HepG2 (cell line): Measurements from ENCODE around the gene WDR49. TPM values are rescaled to one million over a fixed set of nuclear protein-coding genes. Genes with fewer than 3 reads are reported as not detected.

ENCODE experiments used
- ATAC-seq: fragments of 200-7000 bp; cut with Tn5 transposase; 3 replicates; pipeline ENCODE4 v1.9.1; 2020; ENCODE audit warnings: mild to moderate bottlenecking, moderate library complexity
- BruUV-seq: library from RNA; stranded (reverse); fragments of 400-500 nt; replicated peaks from 2 replicates; lab custom pipeline; 2021; lab: Mats Ljungman, UMichigan
- CTCF ChIA-PET: fragments of 300-600 bp; formaldehyde crosslinking; extraction: SDS; loops from one replicate; lab custom pipeline; 2021; ENCODE audit warnings: low total read pairs, inconsistent platforms, low intra/inter-chr PET ratio; lab: Yijun Ruan, JAX
- POLR2A ChIA-PET: fragments of 350-600 bp; sonication (Branson Sonifier 250); formaldehyde crosslinking; loops from one replicate; lab custom pipeline; 2020; ENCODE audit warnings: antibody characterized with exemption, inconsistent platforms; lab: Yijun Ruan, JAX
- DNase-seq: peaks from one replicate; pipeline ENCODE4 v3.0.0-alpha.2; 2015; ENCODE audit warnings: low spot score
- FAIRE-seq: peaks from 3 replicates; lab custom pipeline; 2011; peaks lifted over from hg19 to GRCh38; lab: Jason Lieb, UNC
- H2AFZ ChIP-seq: one replicate; pipeline ENCODE4 v1.6.1; 2011; ENCODE audit warnings: low read length, inconsistent platforms
- H3K27ac ChIP-seq: fragments of 300-600 bp; 3 replicates; pipeline ENCODE4 v1.8.0; 2011; ENCODE audit warnings: mixed run types, mild to moderate bottlenecking, mixed read lengths, low read length, inconsistent platforms; ENCODE audit not compliant: insufficient read depth; ENCODE audit errors: extremely low read length
- H3K27me3 ChIP-seq, 2 experiments: fragments of 200-600 bp in 1 of 2; 2 replicates in 1 of 2; 3 replicates in 1 of 2; pipeline versions ENCODE4 v1.6.0 to v1.8.0; 2011; ENCODE audit warnings: low read length in 2 of 2, mild to moderate bottlenecking in 2 of 2, moderate library complexity in 2 of 2, inconsistent platforms in 1 of 2; ENCODE audit not compliant: insufficient read depth in 2 of 2, control insufficient read depth in 1 of 2
- H3K36me3 ChIP-seq, 2 experiments: fragments of 200-600 bp in 1 of 2; replicated peaks in 1 of 2; 2 replicates in 1 of 2; 3 replicates in 1 of 2; pipeline versions ENCODE4 v1.5.1 to v1.8.0; 2011; ENCODE audit warnings: low read length in 2 of 2, inconsistent platforms in 1 of 2; ENCODE audit not compliant: insufficient read depth in 2 of 2, control insufficient read depth in 1 of 2
- H3K4me1 ChIP-seq: 2 replicates; pipeline ENCODE4 v1.5.1; 2012; ENCODE audit warnings: low read length, inconsistent platforms; ENCODE audit not compliant: insufficient read depth
- H3K4me2 ChIP-seq: 2 replicates; pipeline ENCODE4 v1.6.0; 2011; ENCODE audit warnings: low read depth, low read length, inconsistent platforms
- H3K4me3 ChIP-seq, 3 experiments: fragments of 200-600 bp in 1 of 3; sonication (generic), shearing (Covaris generic) in 1 of 3; replicated peaks in 1 of 3; 2 replicates each; pipeline ENCODE4 v1.5.1; 2011 to 2016; ENCODE audit warnings: low read length in 3 of 3, inconsistent platforms in 2 of 3, low read depth in 2 of 3, mild to moderate bottlenecking in 2 of 3, control low read depth in 1 of 3, mixed read lengths in 1 of 3; ENCODE audit not compliant: insufficient read depth in 1 of 3
- H3K79me2 ChIP-seq: one replicate; pipeline ENCODE4 v1.6.1; 2011; ENCODE audit warnings: low read length, inconsistent platforms; ENCODE audit not compliant: insufficient read depth
- H3K9ac ChIP-seq: 2 replicates; pipeline ENCODE4 v1.6.0; 2011; ENCODE audit warnings: mild to moderate bottlenecking, low read depth, low read length, inconsistent platforms; ENCODE audit not compliant: insufficient read depth
- H3K9me3 ChIP-seq: 2 replicates; pipeline ENCODE4 v1.5.1; 2012; ENCODE audit warnings: mild to moderate bottlenecking, low read length
- H4K20me1 ChIP-seq: 2 replicates; pipeline ENCODE4 v1.6.0; 2011; ENCODE audit warnings: inconsistent platforms, mild to moderate bottlenecking, low read length, moderate library complexity; ENCODE audit not compliant: insufficient read depth
- HDAC1 ChIP-seq: sonication (generic); formaldehyde crosslinking; IDR thresholded peaks from 2 replicates; pipeline ENCODE4 v1.5.1; 2020; ENCODE audit warnings: mild to moderate bottlenecking, missing genetic modification reagents
- IKZF1 ChIP-seq: fragments of 450-650 bp; IDR thresholded peaks from 2 replicates; pipeline ENCODE4 v1.7.1; 2016
- KMT2B ChIP-seq: IDR thresholded peaks from 2 replicates; pipeline ENCODE4 v1.6.1; 2016; ENCODE audit warnings: missing genetic modification reagents, missing compliant biosample characterization
- MED8 ChIP-seq: sonication (generic); formaldehyde crosslinking; IDR thresholded peaks from 2 replicates; pipeline ENCODE4 v1.8.1; 2023; ENCODE audit warnings: mild to moderate bottlenecking, missing genetic modification reagents; ENCODE audit not compliant: insufficient replicate concordance
- ZBTB42 ChIP-seq: sonication (generic); formaldehyde crosslinking; IDR thresholded peaks from 2 replicates; pipeline ENCODE4 v1.5.0; 2020; ENCODE audit warnings: mild to moderate bottlenecking, missing genetic modification reagents
- ZBTB8A ChIP-seq: sonication (generic); formaldehyde crosslinking; IDR thresholded peaks from 2 replicates; pipeline ENCODE4 v1.4.0; 2020; ENCODE audit warnings: mild to moderate bottlenecking, low read depth, missing genetic modification reagents, borderline replicate concordance
- ZMYM4 ChIP-seq: sonication (generic); formaldehyde crosslinking; IDR thresholded peaks from 2 replicates; pipeline ENCODE4 v1.8.1; 2023; ENCODE audit warnings: mild to moderate bottlenecking, missing genetic modification reagents
- ZNF143 ChIP-seq: sonication (generic); formaldehyde crosslinking; IDR thresholded peaks from 2 replicates; pipeline ENCODE4 v1.4.0; 2020; ENCODE audit warnings: missing genetic modification reagents
- ZNF446 ChIP-seq: sonication (generic); formaldehyde crosslinking; IDR thresholded peaks from 2 replicates; pipeline ENCODE4 v1.5.0; 2020; ENCODE audit warnings: mild to moderate bottlenecking, missing genetic modification reagents
- ZNF557 ChIP-seq: sonication (generic); formaldehyde crosslinking; IDR thresholded peaks from 2 replicates; pipeline ENCODE4 v1.4.0; 2020; ENCODE audit warnings: missing genetic modification reagents
- ZNF577 ChIP-seq: sonication (generic); formaldehyde crosslinking; IDR thresholded peaks from 2 replicates; pipeline ENCODE4 v1.4.0; 2020; ENCODE audit warnings: mild to moderate bottlenecking, low read depth, missing genetic modification reagents, borderline replicate concordance
- ZNF605 ChIP-seq: sonication (generic); formaldehyde crosslinking; IDR thresholded peaks from 2 replicates; pipeline ENCODE4 v1.8.0; 2022; ENCODE audit warnings: mild to moderate bottlenecking, missing genetic modification reagents
- ZNF7 ChIP-seq: IDR thresholded peaks from 2 replicates; pipeline ENCODE4 v1.6.1; 2016; ENCODE audit warnings: missing biosample characterization, missing genetic modification reagents
- ZNF737 ChIP-seq: sonication (generic); formaldehyde crosslinking; IDR thresholded peaks from 2 replicates; pipeline ENCODE4 v1.5.0; 2020; ENCODE audit warnings: missing genetic modification reagents, mild to moderate bottlenecking, borderline replicate concordance
- ZNF747 ChIP-seq: sonication (generic); formaldehyde crosslinking; IDR thresholded peaks from 2 replicates; pipeline ENCODE4 v1.8.1; 2023; ENCODE audit warnings: missing genetic modification reagents, mild to moderate bottlenecking, borderline replicate concordance
- ZNF788 ChIP-seq: sonication (generic); formaldehyde crosslinking; IDR thresholded peaks from 2 replicates; pipeline ENCODE4 v1.5.0; 2020; ENCODE audit warnings: mild to moderate bottlenecking, missing genetic modification reagents, borderline replicate concordance
- ZNF891 ChIP-seq: sonication (generic); formaldehyde crosslinking; IDR thresholded peaks from 2 replicates; pipeline ENCODE4 v1.5.0; 2020; ENCODE audit warnings: mild to moderate bottlenecking, missing genetic modification reagents
- WGBS: methylation state at CpG from one replicate; pipeline ENCODE4 v1.1.6; 2017; ENCODE audit warnings: low lambda C conversion rate; 5-methylcytosine and 5-hydroxymethylcytosine counted together
- in situ Hi-C: cut with HindIII; loops from 2 replicates; pipeline ENCODE4 v1.10.0; 2017; ENCODE audit warnings: low pct_unique_long_range_greater_than_20kb; ENCODE audit not compliant: extremely low pct_ligation_motif_present
- intact Hi-C: fragments of 100-400 bp; cut with micrococcal nuclease; formaldehyde crosslinking; loops from one replicate; pipeline ENCODE4 v1.10.0; 2022; ENCODE audit not compliant: unreplicated experiment
- polyA plus RNA-seq, 8 experiments: library from polyadenylated mRNA; depleted of rRNA in 3 of 8; stranded (reverse) in 7 of 8; unstranded in 1 of 8; fragments of >200 nt; fragmentation: Illumina TruSeq in 4 of 8; extraction: Trizol in 4 of 8; gene quantifications; 2 replicates each; pipeline versions ENCODE4 v1.2.1 to v1.2.3, GENCODE V29; 2011 to 2016; ENCODE audit warnings: low read depth in 4 of 8, missing spikeins in 1 of 8, mixed read lengths in 1 of 8; ENCODE audit not compliant: insufficient read depth in 1 of 8
- total RNA-seq, 5 experiments: library from RNA; depleted of rRNA; stranded (reverse); fragments of >200 nt; fragmentation: Illumina TruSeq; extraction: Trizol; gene quantifications; 2 replicates each; pipeline ENCODE4 v1.2.3, GENCODE V29; 2016; ENCODE audit warnings: low read depth in 1 of 5
- TF ChIP-seq, protein P1 (sequence below): sonication (generic); formaldehyde crosslinking; IDR thresholded peaks from 2 replicates; pipeline ENCODE4 v1.4.0; 2020; ENCODE audit warnings: missing genetic modification reagents
- TF ChIP-seq, protein P2 (sequence below): sonication (generic); formaldehyde crosslinking; conservative IDR thresholded peaks from 2 replicates; pipeline ENCODE4 v1.8.1; 2023; ENCODE audit warnings: missing genetic modification reagents
- TF ChIP-seq, protein P3 (sequence below): sonication (generic); IDR thresholded peaks from 2 replicates; pipeline ENCODE4 v1.6.1; 2016; ENCODE audit warnings: low read depth, borderline replicate concordance
- TF ChIP-seq, protein P4 (sequence below): sonication (generic); formaldehyde crosslinking; IDR thresholded peaks from 2 replicates; pipeline ENCODE4 v1.4.0; 2020; ENCODE audit warnings: missing genetic modification reagents, mild to moderate bottlenecking, borderline replicate concordance

Gene WDR49
- total and polyA plus RNA-seq, 2 of the 13 experiments (the other 11 are each of a cell fraction or from before 2014, with no cell fraction given) = 0.04 TPM; not detected in 1

DNA sequence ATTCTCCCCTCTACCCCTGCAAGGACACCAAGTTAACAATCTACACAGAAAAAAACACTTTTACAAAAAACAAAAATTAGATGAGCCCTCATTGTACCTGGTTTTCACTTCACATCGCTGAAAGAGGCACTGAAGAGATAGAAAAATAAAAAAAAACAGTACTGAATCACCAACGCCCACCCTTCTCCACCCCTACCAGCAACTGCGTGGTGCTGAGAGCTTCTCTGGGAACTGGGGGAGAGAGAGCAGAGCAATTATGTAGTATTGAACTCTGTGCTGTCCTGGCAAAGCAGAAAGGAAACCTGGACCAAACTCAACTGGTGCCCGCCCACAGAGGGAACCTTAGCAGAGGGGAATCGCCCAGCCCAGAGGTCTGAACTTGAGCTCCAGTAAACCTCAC, 44.6 kb downstream of the WDR49 start (continued):
- TF ChIP-seq, protein P1, sequence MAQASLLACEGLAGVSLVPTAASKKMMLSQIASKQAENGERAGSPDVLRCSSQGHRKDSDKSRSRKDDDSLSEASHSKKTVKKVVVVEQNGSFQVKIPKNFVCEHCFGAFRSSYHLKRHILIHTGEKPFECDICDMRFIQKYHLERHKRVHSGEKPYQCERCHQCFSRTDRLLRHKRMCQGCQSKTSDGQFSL (CRISPR knock-in tag) = no peak
- TF ChIP-seq ZNF577 (CRISPR knock-in tag) (no peak), ZNF788 (CRISPR knock-in tag) (no peak), ZNF891 (CRISPR knock-in tag) (no peak), ZMYM4 (CRISPR knock-in tag) (no peak), MED8 (CRISPR knock-in tag) (no peak), ZNF747 (CRISPR knock-in tag) (no peak)
- TF ChIP-seq, protein P2, sequence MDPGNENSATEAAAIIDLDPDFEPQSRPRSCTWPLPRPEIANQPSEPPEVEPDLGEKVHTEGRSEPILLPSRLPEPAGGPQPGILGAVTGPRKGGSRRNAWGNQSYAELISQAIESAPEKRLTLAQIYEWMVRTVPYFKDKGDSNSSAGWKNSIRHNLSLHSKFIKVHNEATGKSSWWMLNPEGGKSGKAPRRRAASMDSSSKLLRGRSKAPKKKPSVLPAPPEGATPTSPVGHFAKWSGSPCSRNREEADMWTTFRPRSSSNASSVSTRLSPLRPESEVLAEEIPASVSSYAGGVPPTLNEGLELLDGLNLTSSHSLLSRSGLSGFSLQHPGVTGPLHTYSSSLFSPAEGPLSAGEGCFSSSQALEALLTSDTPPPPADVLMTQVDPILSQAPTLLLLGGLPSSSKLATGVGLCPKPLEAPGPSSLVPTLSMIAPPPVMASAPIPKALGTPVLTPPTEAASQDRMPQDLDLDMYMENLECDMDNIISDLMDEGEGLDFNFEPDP = no peak
- TF ChIP-seq, protein P3, sequence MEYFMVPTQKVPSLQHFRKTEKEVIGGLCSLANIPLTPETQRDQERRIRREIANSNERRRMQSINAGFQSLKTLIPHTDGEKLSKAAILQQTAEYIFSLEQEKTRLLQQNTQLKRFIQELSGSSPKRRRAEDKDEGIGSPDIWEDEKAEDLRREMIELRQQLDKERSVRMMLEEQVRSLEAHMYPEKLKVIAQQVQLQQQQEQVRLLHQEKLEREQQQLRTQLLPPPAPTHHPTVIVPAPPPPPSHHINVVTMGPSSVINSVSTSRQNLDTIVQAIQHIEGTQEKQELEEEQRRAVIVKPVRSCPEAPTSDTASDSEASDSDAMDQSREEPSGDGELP = no peak

DNA sequence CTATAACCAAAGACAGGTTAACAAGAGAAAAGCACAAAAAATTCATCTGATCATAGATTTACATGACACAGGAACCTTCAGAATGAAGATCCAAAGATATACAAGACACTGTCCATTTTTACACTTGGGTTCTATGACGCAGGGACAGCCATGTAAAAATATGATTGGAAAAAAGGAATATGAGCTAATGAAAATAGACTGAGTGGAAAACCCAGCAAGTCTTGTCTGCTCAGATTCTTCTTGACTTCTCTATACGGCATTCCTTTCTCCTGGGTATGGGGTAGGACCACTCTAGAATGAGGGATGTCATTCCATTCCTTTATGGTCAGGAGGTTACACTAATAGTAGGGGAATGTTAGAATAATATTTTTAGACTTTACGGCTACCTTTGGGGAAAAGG, 46.9 kb downstream of the WDR49 start:
- H2AFZ ChIP-seq = no peak overlapping the region
- H3K4me2 ChIP-seq = no peak overlapping the region
- H3K9me3 ChIP-seq = no peaks in the 10 kb centered on the region
- no peaks in the 10 kb centered on the region for H3K36me3 ChIP-seq
- ChIA-PET POLR2A (no interaction called here), CTCF (no interaction called here)
- intact Hi-C loops = no loop called here
- DNase-seq = no peak
- 23% methylated on average over 3 of the region's 3 CpGs for WGBS
- H3K27ac ChIP-seq = no peak overlapping the region
- no peaks in the 10 kb centered on the region for H3K4me1 ChIP-seq
- no peak overlapping the region for H3K9ac ChIP-seq
- no TSS peak for BruUV-seq
- in situ Hi-C loops = no loop called here
- H4K20me1 ChIP-seq = no peaks in the 10 kb centered on the region
- no peaks in the 10 kb centered on the region for H3K79me2 ChIP-seq
- no peaks in the 10 kb centered on the region for H3K27me3 ChIP-seq
- no peak for FAIRE-seq
- H3K4me3 ChIP-seq = no peak overlapping the region
- ATAC-seq = no peak
- TF ChIP-seq ZBTB8A (CRISPR knock-in tag) (no peak), ZBTB42 (CRISPR knock-in tag) (no peak), ZNF557 (no peak), ZNF446 (no peak), HDAC1 (CRISPR knock-in tag) (no peak), ZNF737 (CRISPR knock-in tag) (no peak), ZNF143 (CRISPR knock-in tag) (no peak), ZNF605 (CRISPR knock-in tag) (no peak), ZNF7 (CRISPR knock-in tag) (no peak), KMT2B (CRISPR knock-in tag) (no peak), IKZF1 (no peak)
- TF ChIP-seq, protein P4, sequence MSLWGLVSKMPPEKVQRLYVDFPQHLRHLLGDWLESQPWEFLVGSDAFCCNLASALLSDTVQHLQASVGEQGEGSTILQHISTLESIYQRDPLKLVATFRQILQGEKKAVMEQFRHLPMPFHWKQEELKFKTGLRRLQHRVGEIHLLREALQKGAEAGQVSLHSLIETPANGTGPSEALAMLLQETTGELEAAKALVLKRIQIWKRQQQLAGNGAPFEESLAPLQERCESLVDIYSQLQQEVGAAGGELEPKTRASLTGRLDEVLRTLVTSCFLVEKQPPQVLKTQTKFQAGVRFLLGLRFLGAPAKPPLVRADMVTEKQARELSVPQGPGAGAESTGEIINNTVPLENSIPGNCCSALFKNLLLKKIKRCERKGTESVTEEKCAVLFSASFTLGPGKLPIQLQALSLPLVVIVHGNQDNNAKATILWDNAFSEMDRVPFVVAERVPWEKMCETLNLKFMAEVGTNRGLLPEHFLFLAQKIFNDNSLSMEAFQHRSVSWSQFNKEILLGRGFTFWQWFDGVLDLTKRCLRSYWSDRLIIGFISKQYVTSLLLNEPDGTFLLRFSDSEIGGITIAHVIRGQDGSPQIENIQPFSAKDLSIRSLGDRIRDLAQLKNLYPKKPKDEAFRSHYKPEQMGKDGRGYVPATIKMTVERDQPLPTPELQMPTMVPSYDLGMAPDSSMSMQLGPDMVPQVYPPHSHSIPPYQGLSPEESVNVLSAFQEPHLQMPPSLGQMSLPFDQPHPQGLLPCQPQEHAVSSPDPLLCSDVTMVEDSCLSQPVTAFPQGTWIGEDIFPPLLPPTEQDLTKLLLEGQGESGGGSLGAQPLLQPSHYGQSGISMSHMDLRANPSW (CRISPR knock-in tag) = no peak
